GM12864 (cell line): ENCODE results near the gene SENP6.
"Not testable (repeated sequence)": the region's sequence is repeated elsewhere in the genome, so short reads cannot be mapped to it uniquely, and the experiment has no call there.

Source experiments
- DNase-seq: peaks from one replicate; pipeline ENCODE4 v3.0.0-alpha.2; 2011; ENCODE audit warnings: low read depth
- H3K4me3 ChIP-seq: 2 replicates; pipeline ENCODE4 v1.5.1; 2011; ENCODE audit warnings: mild to moderate bottlenecking, low read depth, low read length, control low read depth
- TF ChIP-seq, protein P1 (sequence below): IDR thresholded peaks from 2 replicates; pipeline ENCODE4 v1.5.1; 2011; ENCODE audit warnings: low read depth, mild to moderate bottlenecking, moderate library complexity, low read length, control low read depth, inconsistent platforms; ENCODE audit errors: missing control alignments

SENP6 gene

DNA sequence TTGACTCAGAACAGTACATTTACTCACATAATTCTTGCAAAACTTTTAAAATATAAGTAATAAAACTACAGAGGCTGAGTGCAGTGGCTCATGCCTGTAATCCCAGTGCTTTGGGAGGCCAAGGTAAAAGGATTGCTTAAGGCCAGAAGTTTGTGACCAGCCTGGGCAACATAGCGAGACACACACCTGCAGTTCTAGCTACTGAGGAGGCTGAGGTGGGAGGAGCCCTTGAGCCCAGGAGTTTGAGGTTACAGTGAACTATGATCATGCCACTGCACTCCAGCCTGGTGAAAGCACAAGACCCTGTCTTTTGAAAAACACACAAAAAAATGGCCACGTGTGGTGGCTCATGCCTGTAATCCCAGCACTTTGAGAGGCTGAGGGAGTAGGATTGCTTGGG, 125.5 kb downstream of the SENP6 start:
- no peak overlapping the region for H3K4me3 ChIP-seq
- DNase-seq, result no peak
- TF ChIP-seq, protein P1, sequence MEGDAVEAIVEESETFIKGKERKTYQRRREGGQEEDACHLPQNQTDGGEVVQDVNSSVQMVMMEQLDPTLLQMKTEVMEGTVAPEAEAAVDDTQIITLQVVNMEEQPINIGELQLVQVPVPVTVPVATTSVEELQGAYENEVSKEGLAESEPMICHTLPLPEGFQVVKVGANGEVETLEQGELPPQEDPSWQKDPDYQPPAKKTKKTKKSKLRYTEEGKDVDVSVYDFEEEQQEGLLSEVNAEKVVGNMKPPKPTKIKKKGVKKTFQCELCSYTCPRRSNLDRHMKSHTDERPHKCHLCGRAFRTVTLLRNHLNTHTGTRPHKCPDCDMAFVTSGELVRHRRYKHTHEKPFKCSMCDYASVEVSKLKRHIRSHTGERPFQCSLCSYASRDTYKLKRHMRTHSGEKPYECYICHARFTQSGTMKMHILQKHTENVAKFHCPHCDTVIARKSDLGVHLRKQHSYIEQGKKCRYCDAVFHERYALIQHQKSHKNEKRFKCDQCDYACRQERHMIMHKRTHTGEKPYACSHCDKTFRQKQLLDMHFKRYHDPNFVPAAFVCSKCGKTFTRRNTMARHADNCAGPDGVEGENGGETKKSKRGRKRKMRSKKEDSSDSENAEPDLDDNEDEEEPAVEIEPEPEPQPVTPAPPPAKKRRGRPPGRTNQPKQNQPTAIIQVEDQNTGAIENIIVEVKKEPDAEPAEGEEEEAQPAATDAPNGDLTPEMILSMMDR, result no peak

DNA sequence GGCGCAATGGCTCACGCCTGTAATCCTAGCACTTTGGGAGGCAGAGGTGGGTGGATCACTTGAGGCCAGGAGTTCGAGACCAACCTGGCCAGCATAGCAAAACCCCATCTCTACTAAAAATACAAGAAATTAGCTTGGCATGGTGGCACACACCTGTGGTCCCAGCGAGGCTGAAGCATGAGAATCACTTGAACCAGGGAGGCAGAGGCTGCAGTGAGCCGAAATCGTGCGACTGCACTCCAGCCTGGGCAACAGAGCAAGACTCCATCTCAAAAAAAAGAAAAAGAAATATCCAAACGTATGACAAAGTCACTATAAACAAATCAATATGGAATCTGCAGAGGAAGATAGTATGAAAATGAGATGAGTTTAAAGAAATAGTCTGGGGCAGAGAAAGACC, 129.3 kb downstream of the SENP6 start:
- not testable (repeated sequence) for DNase-seq, H3K4me3 ChIP-seq

DNA sequence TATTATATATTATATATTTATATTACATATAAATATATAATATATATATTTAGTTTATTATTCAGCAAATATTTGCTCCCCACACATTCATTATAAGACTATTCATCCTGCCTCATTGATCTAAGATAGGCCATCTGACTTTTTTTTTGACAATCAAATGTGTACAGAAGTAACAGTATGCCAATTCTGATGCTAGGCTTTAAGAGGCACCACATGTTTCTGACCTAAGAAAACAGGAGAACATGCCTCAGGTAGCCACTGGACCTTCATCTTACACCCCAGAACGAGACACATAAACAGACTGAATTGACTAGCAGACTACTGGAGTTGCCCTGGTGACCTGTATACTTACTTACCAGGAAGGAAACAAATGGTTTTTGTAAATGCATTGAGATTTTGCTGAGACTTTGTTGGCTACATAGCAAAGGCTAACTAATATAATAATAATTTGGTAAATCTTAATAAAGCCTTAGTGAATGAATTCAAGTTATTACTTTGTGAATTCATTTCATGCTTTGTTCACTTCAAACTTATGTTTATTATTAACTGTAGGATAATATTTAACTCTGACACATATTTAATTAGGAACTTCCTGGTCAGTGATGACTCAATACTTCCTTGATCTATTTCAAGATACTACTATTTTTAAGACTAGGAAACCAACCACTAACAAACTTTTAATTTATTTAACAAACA, 134.0 kb downstream of the SENP6 start:
- TF ChIP-seq, protein P1, result no peak
- no peak overlapping the region for H3K4me3 ChIP-seq
- no peak for DNase-seq

DNA sequence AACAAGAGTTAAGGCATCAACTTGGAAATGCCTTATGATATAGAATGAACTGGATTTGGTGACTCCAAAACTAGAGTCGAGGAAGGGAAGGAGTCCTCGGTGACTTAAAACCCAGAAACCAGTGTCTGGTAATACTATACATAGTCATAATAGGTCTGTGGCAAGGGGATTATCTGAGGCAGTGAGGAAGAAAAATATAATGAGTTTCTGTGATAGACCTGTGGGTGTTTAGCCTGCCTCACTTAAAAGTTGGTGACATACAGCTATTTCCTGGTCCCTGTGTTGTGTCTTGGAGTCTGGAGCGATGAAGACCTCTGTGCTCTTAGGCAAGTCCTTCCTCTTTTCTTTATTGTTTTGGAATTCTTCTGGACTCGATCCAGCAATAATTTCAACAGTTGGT, 142.3 kb downstream of the SENP6 start:
- no peak for DNase-seq
- no peak overlapping the region for H3K4me3 ChIP-seq
- TF ChIP-seq, protein P1, result no peak

DNA sequence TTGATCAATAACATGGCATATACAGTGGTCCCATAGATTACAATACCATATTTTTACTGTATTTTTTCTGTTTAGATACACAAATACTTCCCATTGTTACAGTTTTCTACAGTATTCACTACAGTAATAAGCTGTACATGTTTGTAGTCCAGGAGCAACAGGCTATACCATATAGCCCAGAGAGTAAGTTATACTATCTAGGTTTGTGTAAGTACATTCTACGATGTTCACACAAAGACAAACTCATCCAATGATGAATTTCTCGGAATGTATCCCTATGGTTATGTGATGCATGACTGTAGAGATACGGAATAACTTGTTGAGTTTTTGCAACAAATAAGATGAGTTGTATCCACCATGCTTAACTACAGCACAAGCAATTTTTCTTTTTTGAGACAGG, 143.7 kb downstream of the SENP6 start:
- TF ChIP-seq, protein P1, result no peak
- no peak overlapping the region for H3K4me3 ChIP-seq
- DNase-seq, result no peak

DNA sequence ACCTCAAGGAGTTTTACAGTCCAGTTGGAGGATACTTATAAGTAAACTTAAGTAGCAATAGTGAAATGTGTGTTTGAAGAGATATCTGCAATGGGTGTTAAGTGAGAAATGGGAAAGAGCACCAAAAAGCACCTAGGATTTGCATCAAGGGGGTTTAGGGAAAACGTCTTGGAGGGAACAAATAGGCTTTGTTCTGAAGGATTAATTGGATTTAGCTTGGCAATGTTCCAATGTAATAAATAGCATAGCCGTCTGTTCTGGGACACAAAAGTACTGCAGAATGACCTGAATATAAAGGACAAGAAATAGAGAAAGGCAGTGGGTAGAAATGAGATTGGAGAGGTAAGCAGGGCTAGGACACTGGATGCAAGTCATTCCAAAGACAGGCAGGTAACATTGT, 144.5 kb downstream of the SENP6 start:
- TF ChIP-seq, protein P1, result no peak
- DNase-seq, result no peak
- H3K4me3 ChIP-seq, result no peak overlapping the region

DNA sequence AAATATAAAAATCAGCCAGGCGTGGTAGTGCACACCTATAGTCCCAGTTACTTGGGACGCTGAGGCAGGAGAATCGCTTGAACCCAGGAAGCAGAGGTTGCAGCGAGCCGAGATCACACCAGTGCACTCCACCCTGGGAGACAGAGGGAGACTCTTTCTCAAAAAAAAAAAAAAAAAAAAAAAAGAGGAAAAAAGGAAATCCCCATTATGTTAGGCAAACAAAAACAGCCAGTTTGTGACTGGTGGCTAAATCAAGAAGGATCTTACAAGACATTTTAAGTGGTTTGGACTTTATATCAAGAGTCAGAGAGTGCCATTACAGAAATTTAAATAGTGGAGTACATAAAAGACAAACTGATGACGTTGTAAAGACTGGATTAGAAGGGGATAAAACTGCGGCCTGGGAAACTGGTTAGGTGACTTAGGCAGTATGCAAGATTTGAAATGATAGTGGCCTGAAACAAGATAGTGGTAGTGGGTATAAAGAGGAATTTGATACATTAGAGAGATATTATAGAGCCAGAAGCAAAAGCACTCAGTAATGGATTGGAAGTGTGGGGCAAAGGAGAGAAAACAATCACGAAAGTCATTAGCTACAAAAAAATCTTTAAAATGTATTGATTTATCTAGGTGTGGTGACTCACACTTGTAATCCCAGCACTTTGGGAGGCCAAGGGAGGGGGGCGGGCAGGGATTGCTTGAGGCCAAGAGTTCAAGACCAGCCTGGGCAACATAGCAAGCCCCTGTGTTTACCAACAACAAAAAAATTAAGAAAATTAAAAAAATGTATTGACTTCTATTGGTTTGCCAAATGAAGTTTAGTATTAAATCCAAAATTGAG, 145.7 kb downstream of the SENP6 start:
- no peak for DNase-seq
- TF ChIP-seq, protein P1, result no peak
- H3K4me3 ChIP-seq, result no peak overlapping the region
